Body of pancreas (tissue), 4 donors: Measurements from ENCODE around the gene TRPV3. TPM values are rescaled to one million over a fixed set of nuclear protein-coding genes. Genes with fewer than 3 reads are reported as not detected.
A peak's percentile ranks its signal among the peaks of the same experiment; 100 is the strongest.

ENCODE experiments used
- ATAC-seq: fragments of 150-250 bp; one replicate; pipeline ENCODE4 v1.9.1; 2016
- DNase-seq, 4 donors: peaks; one replicate each; pipeline ENCODE4 v3.0.0-alpha.2; 2019
- H3K27ac ChIP-seq, 4 donors: fragments of 200-600 bp; sonication (generic); 1 replicate in 3 of 4; 2 replicates in 1 of 4; pipeline versions ENCODE4 v1.5.1 to v1.6.1; 2016 to 2019; ENCODE audit warnings: mild to moderate bottlenecking in 1 of 4, mixed read lengths in 1 of 4, moderate library complexity in 1 of 4
- H3K27me3 ChIP-seq, 2 donors: fragments of 200-600 bp; sonication (generic); one replicate each; pipeline ENCODE4 v1.6.0; 2016; ENCODE audit warnings: mild to moderate bottlenecking in 1 of 2
- H3K36me3 ChIP-seq, 2 donors: fragments of 200-600 bp; sonication (generic); replicated peaks in 1 of 2; 2 replicates each; pipeline ENCODE4 v1.5.1; 2016; ENCODE audit warnings: low read depth in 2 of 2; ENCODE audit not compliant: insufficient read depth in 1 of 2
- H3K4me1 ChIP-seq: fragments of 200-600 bp; sonication (generic); one replicate; pipeline ENCODE4 v1.6.0; 2016
- H3K4me3 ChIP-seq, 2 donors: fragments of 200-600 bp; sonication (generic); 1 replicate in 1 of 2; 2 replicates in 1 of 2; pipeline ENCODE4 v1.5.1; 2016 to 2019
- H3K9me3 ChIP-seq, 3 donors: fragments of 200-600 bp; sonication (generic); 1 replicate in 2 of 3; 2 replicates in 1 of 3; pipeline ENCODE4 v1.5.1; 2016
- POLR2A ChIP-seq, 3 donors: fragments of 450-650 bp; IDR thresholded peaks; one replicate each; pipeline ENCODE4 v1.6.1; 2016; ENCODE audit warnings: antibody characterized with exemption in 3 of 3, mild to moderate bottlenecking in 2 of 3
- WGBS, 2 donors: methylation state at CpG; one replicate each; pipeline ENCODE4 v1.1.5; 2017; 5-methylcytosine and 5-hydroxymethylcytosine counted together
- intact Hi-C: fragments of 100-400 bp; cut with DNase I; formaldehyde crosslinking; loops from one replicate; pipeline ENCODE4 v1.15.1; 2023
- total RNA-seq, 2 donors: library from RNA; depleted of rRNA; stranded (reverse); fragments of >200 nt; gene quantifications; one replicate each; pipeline ENCODE4 v1.1.0, GENCODE V29; 2016
- TF ChIP-seq, protein P1 (sequence below), 7 experiments: fragments of 450-650 bp in 4 of 7; fragments of 200-600 bp in 3 of 7; sonication (generic) in 3 of 7; IDR thresholded peaks; one replicate each; pipeline ENCODE4 v1.5.1; 2016 to 2019; ENCODE audit warnings: antibody characterized with exemption in 7 of 7

The TRPV3 gene
- total RNA-seq, 2 donors from 2014 or later: 0.33 TPM; not detected in 1

DNA sequence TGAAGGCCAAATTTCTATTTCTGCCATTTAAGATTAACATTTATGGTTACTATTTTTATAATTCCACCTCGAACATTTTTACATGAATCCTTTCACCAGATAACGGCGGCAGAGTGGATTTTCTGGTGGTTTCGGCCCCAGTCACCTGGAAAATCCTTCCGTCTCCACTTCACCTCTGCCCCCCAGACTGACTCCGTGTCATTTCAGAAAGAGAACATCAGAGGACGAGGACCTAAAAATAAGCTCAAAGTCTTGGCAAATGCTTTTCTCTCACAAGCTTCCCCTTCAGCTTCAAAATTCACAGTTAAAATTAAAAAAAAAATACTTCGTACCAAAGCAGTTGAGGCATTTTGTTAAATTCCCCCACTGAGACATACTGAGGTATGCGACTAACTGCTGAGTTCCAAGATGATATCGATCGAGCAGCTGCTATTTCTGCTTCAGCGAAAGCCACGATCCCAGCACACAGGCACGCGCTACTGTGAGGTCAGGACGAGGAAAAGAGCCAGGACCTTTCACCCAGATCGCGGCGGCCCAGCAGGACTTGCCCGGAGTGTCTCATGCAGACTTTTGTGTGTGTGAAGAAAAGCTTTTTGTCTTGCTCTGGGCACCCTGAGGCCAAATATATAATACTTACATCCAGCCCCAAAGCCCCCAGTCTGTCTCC lies 45.0 kb downstream of the TRPV3 start:
- intact Hi-C loops: no loop called here
- DNase-seq: peak; percentile 89 to 94 (median 91)
- Histone ChIP-seq H3K36me3 (no peaks in the 10 kb centered on the region), H3K4me1 (peaks cover 26% of the 10 kb centered on the region), H3K9me3 (no peaks in the 10 kb centered on the region), H3K4me3 (no peak overlapping the region), H3K27ac (peak overlapping the region; percentile 37 to 94 (median 88)), H3K27me3 (no peaks in the 10 kb centered on the region)
- peak in 2 of 3 donors; percentile 43 to 53 for TF ChIP-seq POLR2A (IDR thresholded peaks at IDR 0.05)
- TF ChIP-seq, protein P1, sequence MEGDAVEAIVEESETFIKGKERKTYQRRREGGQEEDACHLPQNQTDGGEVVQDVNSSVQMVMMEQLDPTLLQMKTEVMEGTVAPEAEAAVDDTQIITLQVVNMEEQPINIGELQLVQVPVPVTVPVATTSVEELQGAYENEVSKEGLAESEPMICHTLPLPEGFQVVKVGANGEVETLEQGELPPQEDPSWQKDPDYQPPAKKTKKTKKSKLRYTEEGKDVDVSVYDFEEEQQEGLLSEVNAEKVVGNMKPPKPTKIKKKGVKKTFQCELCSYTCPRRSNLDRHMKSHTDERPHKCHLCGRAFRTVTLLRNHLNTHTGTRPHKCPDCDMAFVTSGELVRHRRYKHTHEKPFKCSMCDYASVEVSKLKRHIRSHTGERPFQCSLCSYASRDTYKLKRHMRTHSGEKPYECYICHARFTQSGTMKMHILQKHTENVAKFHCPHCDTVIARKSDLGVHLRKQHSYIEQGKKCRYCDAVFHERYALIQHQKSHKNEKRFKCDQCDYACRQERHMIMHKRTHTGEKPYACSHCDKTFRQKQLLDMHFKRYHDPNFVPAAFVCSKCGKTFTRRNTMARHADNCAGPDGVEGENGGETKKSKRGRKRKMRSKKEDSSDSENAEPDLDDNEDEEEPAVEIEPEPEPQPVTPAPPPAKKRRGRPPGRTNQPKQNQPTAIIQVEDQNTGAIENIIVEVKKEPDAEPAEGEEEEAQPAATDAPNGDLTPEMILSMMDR (IDR thresholded peaks at IDR 0.05): no peak
- 25% methylated on average over 20 of the region's 20 CpGs for WGBS, 2 donors
- ATAC-seq: peak; percentile 98

GRCh38 chr17:3511852-3512504 lies 45.6 kb downstream of the TRPV3 start:
- WGBS, 2 donors: 54 to 62% methylated on average over 7 to 8 of the region's 8 CpGs
- TF ChIP-seq, protein P1 (IDR thresholded peaks at IDR 0.05): no peak
- TF ChIP-seq POLR2A (IDR thresholded peaks at IDR 0.05): no peak
- ATAC-seq (peak; percentile 5), DNase-seq (no peak)
- intact Hi-C loops: no loop called here
- H3K4me1 ChIP-seq: peaks cover 26% of the 10 kb centered on the region
- peak overlapping the region; percentile 17 to 94 (median 88) for H3K27ac ChIP-seq
- H3K36me3 ChIP-seq: no peaks in the 10 kb centered on the region
- H3K4me3 ChIP-seq: no peak overlapping the region
- no peaks in the 10 kb centered on the region for H3K27me3 ChIP-seq
- H3K9me3 ChIP-seq: no peaks in the 10 kb centered on the region

DNA sequence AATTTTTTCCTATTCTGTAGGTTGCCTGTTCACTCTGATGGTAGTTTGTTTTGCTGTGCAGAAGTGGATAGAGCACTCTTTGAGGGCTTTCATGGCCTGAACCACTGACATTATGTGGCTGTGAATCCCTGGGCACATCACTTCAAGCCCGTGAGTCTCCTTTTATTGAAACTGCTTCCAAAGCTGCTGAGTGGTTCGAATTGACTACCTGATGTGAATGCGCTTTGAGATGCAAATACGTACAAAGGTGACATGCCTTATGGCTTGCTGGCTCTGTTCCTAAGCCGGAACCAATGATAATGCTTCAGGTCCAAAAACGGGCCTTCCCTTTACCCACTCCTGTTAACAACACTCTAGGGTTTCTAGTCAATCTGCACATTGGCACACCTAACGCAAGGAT lies 47.5 kb downstream of the TRPV3 start:
- Histone ChIP-seq H3K27me3 (no peaks in the 10 kb centered on the region), H3K4me1 (peaks cover 26% of the 10 kb centered on the region), H3K9me3 (no peaks in the 10 kb centered on the region), H3K36me3 (no peaks in the 10 kb centered on the region), H3K4me3 (no peak overlapping the region), H3K27ac (no peak overlapping the region)
- DNase-seq (no peak), ATAC-seq (no peak)
- TF ChIP-seq POLR2A (IDR thresholded peaks at IDR 0.05): no peak
- TF ChIP-seq, protein P1 (IDR thresholded peaks at IDR 0.05): no peak
- intact Hi-C loops: no loop called here
- WGBS, 2 donors: 62 to 73% methylated on average over 6 to 7 of the region's 7 CpGs

GRCh38 chr17:3507869-3508268 lies 49.7 kb downstream of the TRPV3 start:
- H3K36me3 ChIP-seq: no peaks in the 10 kb centered on the region
- peaks cover 17% of the 10 kb centered on the region for H3K4me1 ChIP-seq
- intact Hi-C loops: no loop called here
- no peak overlapping the region for H3K27ac ChIP-seq
- 65 to 67% methylated on average over 3 of the region's 3 CpGs for WGBS, 2 donors
- TF ChIP-seq, protein P1 (IDR thresholded peaks at IDR 0.05): no peak
- no peak for TF ChIP-seq POLR2A (IDR thresholded peaks at IDR 0.05)
- DNase-seq (no peak), ATAC-seq (no peak)
- H3K4me3 ChIP-seq: no peak overlapping the region
- H3K9me3 ChIP-seq: no peaks in the 10 kb centered on the region
- no peaks in the 10 kb centered on the region for H3K27me3 ChIP-seq
